Renal pelvis (tissue), 12 donors: ENCODE data around the gene S1PR2. TPM values are rescaled to one million over a fixed set of nuclear protein-coding genes. Genes with fewer than 3 reads are reported as not detected.

Experiments
- DNase-seq: peaks from one replicate; pipeline ENCODE4 v3.0.0-alpha.2; 2013
- long read RNA-seq, 16 experiments: transcript quantifications; one replicate each; lab custom pipeline, GENCODE V29; 2026
- polyA plus RNA-seq, 3 donors: library from polyadenylated mRNA; unstranded; fragments of 120-200 nt; gene quantifications; one replicate each; pipeline ENCODE4 v1.2.1, GENCODE V29; 2013; ENCODE audit not compliant: insufficient read length in 3 of 3

Gene S1PR2
- 10 to 100 TPM; 12.1 to 13.5 (median 12.3) TPM for polyA plus RNA-seq
- long read RNA-seq, donor 1 = 0 reads
- long read RNA-seq, donor 2, transcript S1PR2-201 (2 exons, 3,584 nt) = major isoform, 6 of 14 reads
- long read RNA-seq, donor 2, partial matches to known transcripts = 8 of 14 reads
- long read RNA-seq, donor 2, other reads (novel, unspliced or antisense) = 0 of 14 reads
- long read RNA-seq, donor 3, partial matches to known transcripts = 0 of 2 reads
- long read RNA-seq, donor 3, other reads (novel, unspliced or antisense) = 0 of 2 reads
- long read RNA-seq, donor 4, partial matches to known transcripts = 0 of 2 reads
- long read RNA-seq, donor 4, other reads (novel, unspliced or antisense) = 0 of 2 reads
- long read RNA-seq, donor 5, partial matches to known transcripts = 0 of 1 reads
- long read RNA-seq, donor 5, other reads (novel, unspliced or antisense) = 0 of 1 reads
- long read RNA-seq, donor 6 = 0 reads
- long read RNA-seq, donor 7, transcript S1PR2-201 (2 exons, 3,584 nt) = major isoform, 7 of 7 reads
- long read RNA-seq, donor 7, partial matches to known transcripts = 0 of 7 reads
- long read RNA-seq, donor 7, other reads (novel, unspliced or antisense) = 0 of 7 reads
- long read RNA-seq, donor 8, partial matches to known transcripts = 0 of 2 reads
- long read RNA-seq, donor 8, other reads (novel, unspliced or antisense) = 0 of 2 reads
- long read RNA-seq, donor 9, transcript S1PR2-201 (2 exons, 3,584 nt) = major isoform, 7 of 7 reads
- long read RNA-seq, donor 9, partial matches to known transcripts = 0 of 7 reads
- long read RNA-seq, donor 9, other reads (novel, unspliced or antisense) = 0 of 7 reads
- long read RNA-seq, donor 10, partial matches to known transcripts = 0 of 4 reads
- long read RNA-seq, donor 10, other reads (novel, unspliced or antisense) = 0 of 4 reads
- long read RNA-seq, donor 11, transcript S1PR2-201 (2 exons, 3,584 nt) = major isoform, 5 of 5 reads
- long read RNA-seq, donor 11, partial matches to known transcripts = 0 of 5 reads
- long read RNA-seq, donor 11, other reads (novel, unspliced or antisense) = 0 of 5 reads
- long read RNA-seq, donor 12, transcript S1PR2-201 (2 exons, 3,584 nt) = major isoform, 6 of 6 reads
- long read RNA-seq, donor 12, partial matches to known transcripts = 0 of 6 reads
- long read RNA-seq, donor 12, other reads (novel, unspliced or antisense) = 0 of 6 reads
- long read RNA-seq, donor 13, partial matches to known transcripts = 0 of 3 reads
- long read RNA-seq, donor 13, other reads (novel, unspliced or antisense) = 0 of 3 reads
- long read RNA-seq, donor 14 = 0 reads
- long read RNA-seq, donor 15 = 0 reads
- long read RNA-seq, donor 16, transcript S1PR2-201 (2 exons, 3,584 nt) = major isoform, 6 of 6 reads
- long read RNA-seq, donor 16, partial matches to known transcripts = 0 of 6 reads
- long read RNA-seq, donor 16, other reads (novel, unspliced or antisense) = 0 of 6 reads

- DNase-seq = peak; percentile 85
These were observed at the start of gene S1PR2 for GRCh38 chr19:10230861-10231611. S1PR2 (minus strand) TSS chr19:10231331; CDS start chr19:10224905, 6,426 bp downstream.

- DNase-seq = no peak
These were observed 48.8 kb upstream of the S1PR2 start for GRCh38 chr19:10279737-10280442.

- DNase-seq = no peak
These were observed 47.8 kb upstream of the S1PR2 start for GRCh38 chr19:10278935-10279334.

- no peak for DNase-seq
These were observed 46.9 kb upstream of the S1PR2 start for GRCh38 chr19:10277795-10278589.

GRCh38 chr19:10274589-10274988 lies 43.5 kb upstream of the S1PR2 start:
- DNase-seq = no peak

GRCh38 chr19:10271543-10272086 lies 40.5 kb upstream of the S1PR2 start:
- no peak for DNase-seq

GRCh38 chr19:10270616-10271394 lies 39.7 kb upstream of the S1PR2 start, which contains the start of gene ICAM1:
ICAM1 (plus strand) TSS chr19:10271120; CDS start chr19:10271160, 40 bp downstream.
- DNase-seq = no peak

- DNase-seq = no peak
These were observed 39.1 kb upstream of the S1PR2 start for GRCh38 chr19:10270180-10270615.

- DNase-seq = peak; percentile 62
These were observed 38.4 kb upstream of the S1PR2 start for GRCh38 chr19:10269333-10270179.

- DNase-seq = no peak
These were observed 36.9 kb upstream of the S1PR2 start for GRCh38 chr19:10268071-10268470.

- no peak for DNase-seq
These were observed 35.6 kb upstream of the S1PR2 start for GRCh38 chr19:10266706-10267105.

GRCh38 chr19:10262771-10263170 lies 31.6 kb upstream of the S1PR2 start:
- DNase-seq = no peak

- DNase-seq = no peak
These were observed 29.0 kb upstream of the S1PR2 start for GRCh38 chr19:10260141-10260584.

- DNase-seq = peak; percentile 89
These were observed 28.2 kb upstream of the S1PR2 start for GRCh38 chr19:10259162-10259905.

- no peak for DNase-seq
These were observed 27.1 kb upstream of the S1PR2 start for GRCh38 chr19:10258080-10258710.
